Mesothelial cell of epicardium (in vitro differentiated cells): ENCODE data around the gene WSCD1. TPM values are rescaled to one million over a fixed set of nuclear protein-coding genes. Genes with fewer than 3 reads are reported as not detected.

ENCODE experiments used
- DNase-seq, 2 experiments: peaks; one replicate each; pipeline ENCODE4 v3.0.0; 2021; ENCODE audit warnings: low spot score in 2 of 2; ENCODE audit not compliant: unreplicated experiment in 2 of 2
- H3K27ac Mint-ChIP-seq: 2 replicates; pipeline ENCODE4 v1.8.0; 2021; ENCODE audit warnings: mixed read lengths
- H3K27me3 Mint-ChIP-seq: 2 replicates; pipeline ENCODE4 v1.8.0; 2021; ENCODE audit warnings: low read depth, mixed read lengths
- H3K36me3 Mint-ChIP-seq: 2 replicates; pipeline ENCODE4 v1.8.0; 2021; ENCODE audit warnings: mixed read lengths
- H3K4me1 Mint-ChIP-seq: 2 replicates; pipeline ENCODE4 v1.8.0; 2021; ENCODE audit warnings: mixed read lengths
- H3K4me3 Mint-ChIP-seq: 2 replicates; pipeline ENCODE4 v1.8.0; 2021; ENCODE audit warnings: mild to moderate bottlenecking, moderate library complexity, mixed read lengths
- H3K9me3 Mint-ChIP-seq: 2 replicates; pipeline ENCODE4 v1.8.0; 2021; ENCODE audit warnings: mixed read lengths
- total RNA-seq: library from RNA; stranded (reverse); gene quantifications from 3 replicates; pipeline ENCODE4 v1.2.1, GENCODE V29; 2021
- TF ChIP-seq, protein P1 (sequence below): fragments of 200-600 bp; sonication (generic); IDR thresholded peaks from one replicate; pipeline ENCODE4 v1.5.0; 2021; ENCODE audit warnings: antibody characterized with exemption; ENCODE audit not compliant: unreplicated experiment

The WSCD1 gene
- total RNA-seq, 1 donor from 2014 or later: 1.6 TPM

- H3K4me1 Mint-ChIP-seq: peaks cover 6% of the 10 kb centered on the region
- no peaks in the 10 kb centered on the region for H3K36me3 Mint-ChIP-seq
- H3K9me3 Mint-ChIP-seq: no peaks in the 10 kb centered on the region
- no peak for DNase-seq
- H3K27ac Mint-ChIP-seq: no peak overlapping the region
- H3K27me3 Mint-ChIP-seq: peaks cover 24% of the 10 kb centered on the region
- no peak overlapping the region for H3K4me3 Mint-ChIP-seq
- TF ChIP-seq, protein P1, sequence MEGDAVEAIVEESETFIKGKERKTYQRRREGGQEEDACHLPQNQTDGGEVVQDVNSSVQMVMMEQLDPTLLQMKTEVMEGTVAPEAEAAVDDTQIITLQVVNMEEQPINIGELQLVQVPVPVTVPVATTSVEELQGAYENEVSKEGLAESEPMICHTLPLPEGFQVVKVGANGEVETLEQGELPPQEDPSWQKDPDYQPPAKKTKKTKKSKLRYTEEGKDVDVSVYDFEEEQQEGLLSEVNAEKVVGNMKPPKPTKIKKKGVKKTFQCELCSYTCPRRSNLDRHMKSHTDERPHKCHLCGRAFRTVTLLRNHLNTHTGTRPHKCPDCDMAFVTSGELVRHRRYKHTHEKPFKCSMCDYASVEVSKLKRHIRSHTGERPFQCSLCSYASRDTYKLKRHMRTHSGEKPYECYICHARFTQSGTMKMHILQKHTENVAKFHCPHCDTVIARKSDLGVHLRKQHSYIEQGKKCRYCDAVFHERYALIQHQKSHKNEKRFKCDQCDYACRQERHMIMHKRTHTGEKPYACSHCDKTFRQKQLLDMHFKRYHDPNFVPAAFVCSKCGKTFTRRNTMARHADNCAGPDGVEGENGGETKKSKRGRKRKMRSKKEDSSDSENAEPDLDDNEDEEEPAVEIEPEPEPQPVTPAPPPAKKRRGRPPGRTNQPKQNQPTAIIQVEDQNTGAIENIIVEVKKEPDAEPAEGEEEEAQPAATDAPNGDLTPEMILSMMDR: no peak
Observed at GRCh38 chr17:6160232-6160555, 90.0 kb downstream of the WSCD1 start.

GRCh38 chr17:6160911-6161855 lies 91.0 kb downstream of the WSCD1 start:
- TF ChIP-seq, protein P1: no peak
- Mint-ChIP-seq H3K9me3 (no peaks in the 10 kb centered on the region), H3K4me3 (no peak overlapping the region), H3K27me3 (peaks cover 20% of the 10 kb centered on the region), H3K4me1 (peaks cover 6% of the 10 kb centered on the region), H3K36me3 (no peaks in the 10 kb centered on the region), H3K27ac (no peak overlapping the region)
- DNase-seq: no peak

GRCh38 chr17:6162216-6162615 lies 92.0 kb downstream of the WSCD1 start:
- no peaks in the 10 kb centered on the region for H3K9me3 Mint-ChIP-seq
- H3K36me3 Mint-ChIP-seq: no peaks in the 10 kb centered on the region
- no peak overlapping the region for H3K27ac Mint-ChIP-seq
- peaks cover 23% of the 10 kb centered on the region for H3K27me3 Mint-ChIP-seq
- H3K4me1 Mint-ChIP-seq: peaks cover 6% of the 10 kb centered on the region
- TF ChIP-seq, protein P1: no peak
- H3K4me3 Mint-ChIP-seq: no peak overlapping the region
- no peak for DNase-seq

DNA sequence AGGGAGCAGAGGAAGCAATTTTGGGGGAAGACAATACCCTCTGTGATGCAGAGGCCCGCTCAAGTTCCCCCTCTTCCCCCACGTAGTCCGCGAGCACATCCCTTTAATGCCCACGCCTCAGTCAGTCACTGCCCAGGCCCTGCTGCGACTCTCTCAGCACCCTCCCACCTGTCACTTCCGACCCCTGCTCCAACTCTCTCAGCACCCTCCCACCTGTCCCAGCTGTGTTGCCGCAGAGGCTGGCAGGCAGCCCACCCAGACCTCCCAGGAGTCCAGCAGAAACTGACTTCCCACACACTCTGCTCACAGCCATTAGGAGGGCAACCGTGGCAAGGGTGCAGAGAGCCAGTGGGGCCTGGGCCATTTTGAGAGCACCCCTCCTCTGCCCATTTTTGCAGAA lies 92.7 kb downstream of the WSCD1 start:
- no peak overlapping the region for H3K27ac Mint-ChIP-seq
- no peak for DNase-seq
- no peak overlapping the region for H3K4me3 Mint-ChIP-seq
- peaks cover 6% of the 10 kb centered on the region for H3K4me1 Mint-ChIP-seq
- no peaks in the 10 kb centered on the region for H3K9me3 Mint-ChIP-seq
- TF ChIP-seq, protein P1: no peak
- no peaks in the 10 kb centered on the region for H3K36me3 Mint-ChIP-seq
- peaks cover 24% of the 10 kb centered on the region for H3K27me3 Mint-ChIP-seq

DNA sequence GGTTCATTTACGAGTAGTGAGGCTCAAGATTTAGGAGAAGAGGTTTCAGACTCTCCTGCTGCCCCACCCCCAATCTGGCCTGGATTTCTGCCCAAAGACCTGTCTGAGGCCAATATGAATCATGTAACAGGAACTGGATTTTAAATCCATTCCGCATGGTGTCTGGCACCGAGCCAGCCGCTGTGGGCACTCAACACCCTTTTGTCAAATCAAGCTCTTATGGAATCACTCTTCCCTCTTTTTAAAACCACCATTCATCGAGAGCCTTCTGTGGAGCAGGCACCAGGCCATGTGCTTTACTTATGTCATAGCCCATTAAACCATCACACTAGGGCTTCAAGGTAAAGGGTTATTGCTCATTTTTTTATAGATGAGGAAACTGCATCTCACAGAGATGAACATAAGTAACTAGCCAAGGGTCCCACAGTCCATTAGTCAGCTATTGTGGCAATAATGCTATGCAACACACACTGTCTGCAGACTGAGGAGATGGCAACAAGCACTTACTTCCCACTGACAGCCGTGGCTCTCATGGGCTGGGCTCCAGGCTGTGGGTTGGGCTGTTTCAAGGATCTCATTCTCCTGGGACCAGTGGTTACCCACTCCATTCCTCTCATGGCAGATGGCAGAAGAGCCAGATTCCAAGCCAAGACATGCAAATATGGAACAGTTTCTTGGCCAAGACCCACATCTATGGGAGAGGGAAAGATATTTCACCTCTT lies 93.6 kb downstream of the WSCD1 start:
- Mint-ChIP-seq H3K36me3 (no peaks in the 10 kb centered on the region), H3K9me3 (no peaks in the 10 kb centered on the region), H3K4me3 (no peak overlapping the region), H3K27ac (no peak overlapping the region), H3K27me3 (peaks cover 26% of the 10 kb centered on the region), H3K4me1 (peaks cover 6% of the 10 kb centered on the region)
- DNase-seq: no peak
- TF ChIP-seq, protein P1: no peak
